Measurements from ENCODE around the gene PSMC1. TPM values are rescaled to one million over a fixed set of nuclear protein-coding genes. Genes with fewer than 3 reads are reported as not detected.
A peak's percentile ranks its signal among the peaks of the same experiment; 100 is the strongest.
"Not testable (repeated sequence)": the region's sequence is repeated elsewhere in the genome, so short reads cannot be mapped to it uniquely, and the experiment has no call there.

PSMC1 gene
- total RNA-seq, result 100 to 1,000 TPM in 1 of 2 experiments, 10 to 100 TPM in 1; 93.1 to 120 TPM

- CTCF ChIA-PET, result interaction anchor here (0.7 to 2.8 kb wide), 3 partner anchors 21 to 502 kb away, joined by 3 to 16 read pairs (median 3); no protein-coding TSS in a partner anchor
- H3K27ac Mint-ChIP-seq, result peak within 1 kb of the TSS; percentile 97
- ATAC-seq (peak; percentile 97), DNase-seq (peak; percentile 94)
- H3K4me1 Mint-ChIP-seq, result peaks cover 30% of the 10 kb centered on the region
- H3K27me3 Mint-ChIP-seq, result peaks cover 16% of the 10 kb centered on the region
- H3K36me3 Mint-ChIP-seq, result peaks cover 36% of the 10 kb centered on the region
- H3K9me3 Mint-ChIP-seq (ENCODE audit: low read depth), result no peaks in the 10 kb centered on the region
- peak within 1 kb of the TSS; percentile 96 for H3K4me3 Mint-ChIP-seq
Measured at GRCh38 chr14:90256354-90257131, at the start of gene PSMC1. Gene PSMC1, plus strand, starts transcription at chr14:90256553. Its CDS starts 45 bp downstream, at chr14:90256598.

- H3K27ac Mint-ChIP-seq, result no peak overlapping the region
- no peaks in the 10 kb centered on the region for H3K9me3 Mint-ChIP-seq (ENCODE audit: low read depth)
- H3K4me3 Mint-ChIP-seq, result no peak overlapping the region
- ATAC-seq (no peak), DNase-seq (peak; percentile 25)
- H3K27me3 Mint-ChIP-seq, result peaks cover 8% of the 10 kb centered on the region
- H3K4me1 Mint-ChIP-seq, result no peaks in the 10 kb centered on the region
- CTCF ChIA-PET, result no interaction called here
- no peaks in the 10 kb centered on the region for H3K36me3 Mint-ChIP-seq
Measured at GRCh38 chr14:90213099-90213748, 43.1 kb upstream of the PSMC1 start.

- Mint-ChIP-seq H3K27ac (no peak overlapping the region), H3K4me1 (no peaks in the 10 kb centered on the region), H3K27me3 (peaks cover 18% of the 10 kb centered on the region), H3K36me3 (no peaks in the 10 kb centered on the region), H3K9me3 (ENCODE audit: low read depth) (no peaks in the 10 kb centered on the region), H3K4me3 (no peak overlapping the region)
- CTCF ChIA-PET, result no interaction called here
- ATAC-seq (no peak), DNase-seq (no peak)
Measured at GRCh38 chr14:90228478-90228877, 27.9 kb upstream of the PSMC1 start.

- H3K4me3 Mint-ChIP-seq; DNase-seq; H3K4me1 Mint-ChIP-seq; H3K27ac Mint-ChIP-seq; H3K9me3 Mint-ChIP-seq (ENCODE audit: low read depth); ATAC-seq; H3K27me3 Mint-ChIP-seq; H3K36me3 Mint-ChIP-seq; CTCF ChIA-PET: not testable (repeated sequence)
Measured at GRCh38 chr14:90229942-90230341, 26.4 kb upstream of the PSMC1 start.

- ATAC-seq, result peak; percentile 69
- Mint-ChIP-seq H3K4me1 (peaks cover 2% of the 10 kb centered on the region), H3K36me3 (peaks cover 3% of the 10 kb centered on the region), H3K4me3 (no peak overlapping the region), H3K27me3 (peaks cover 8% of the 10 kb centered on the region), H3K27ac (no peak overlapping the region), H3K9me3 (ENCODE audit: low read depth) (peaks cover 7% of the 10 kb centered on the region)
- peak; percentile 75 for DNase-seq
- CTCF ChIA-PET, result interaction anchor here (0.6 to 6.4 kb wide), 23 partner anchors 8 to 1058 kb away, joined by 3 to 53 read pairs (median 4); partner anchors contain the start of genes EFCAB11, PSMC1 and TDP1
Measured at GRCh38 chr14:90235179-90235976, 21.0 kb upstream of the PSMC1 start.

- H3K4me1 Mint-ChIP-seq, result peaks cover 2% of the 10 kb centered on the region
- peaks cover 19% of the 10 kb centered on the region for H3K9me3 Mint-ChIP-seq (ENCODE audit: low read depth)
- H3K27ac Mint-ChIP-seq, result no peak overlapping the region
- no peak for ATAC-seq
- DNase-seq, result no peak
- CTCF ChIA-PET, result interaction anchor here (6.4 kb wide), 1 partner anchor 301 kb away, joined by 53 read pairs; no protein-coding TSS in a partner anchor
- peaks cover 9% of the 10 kb centered on the region for H3K27me3 Mint-ChIP-seq
- H3K36me3 Mint-ChIP-seq, result peaks cover 3% of the 10 kb centered on the region
- H3K4me3 Mint-ChIP-seq, result no peak overlapping the region
Measured at GRCh38 chr14:90239139-90239538, 17.2 kb upstream of the PSMC1 start.

GRCh38 chr14:90242444-90242843, 13.9 kb upstream of the PSMC1 start:
- Mint-ChIP-seq H3K27ac (no peak overlapping the region), H3K36me3 (peaks cover 3% of the 10 kb centered on the region), H3K9me3 (ENCODE audit: low read depth) (peaks cover 19% of the 10 kb centered on the region), H3K4me1 (no peaks in the 10 kb centered on the region), H3K4me3 (no peak overlapping the region), H3K27me3 (peaks cover 5% of the 10 kb centered on the region)
- CTCF ChIA-PET, result no interaction called here
- DNase-seq (no peak), ATAC-seq (no peak)

GRCh38 chr14:90246936-90247335, 9.4 kb upstream of the PSMC1 start:
- Mint-ChIP-seq H3K4me3 (no peak overlapping the region), H3K4me1 (no peaks in the 10 kb centered on the region), H3K36me3 (no peaks in the 10 kb centered on the region), H3K9me3 (ENCODE audit: low read depth) (peaks cover 6% of the 10 kb centered on the region), H3K27ac (no peak overlapping the region), H3K27me3 (peaks cover 7% of the 10 kb centered on the region)
- ATAC-seq, result no peak
- CTCF ChIA-PET, result no interaction called here
- DNase-seq, result no peak

- H3K36me3 Mint-ChIP-seq; H3K4me3 Mint-ChIP-seq; H3K9me3 Mint-ChIP-seq (ENCODE audit: low read depth); ATAC-seq; H3K27ac Mint-ChIP-seq; DNase-seq; CTCF ChIA-PET; H3K4me1 Mint-ChIP-seq: not testable (repeated sequence)
- H3K27me3 Mint-ChIP-seq, result peaks cover 11% of the 10 kb centered on the region
Measured at GRCh38 chr14:90247441-90247840, 8.9 kb upstream of the PSMC1 start.

GRCh38 chr14:90248594-90248993, 7.8 kb upstream of the PSMC1 start:
- peaks cover 15% of the 10 kb centered on the region for H3K27me3 Mint-ChIP-seq

GRCh38 chr14:90253826-90254225, 2.5 kb upstream of the PSMC1 start:
- peaks cover 25% of the 10 kb centered on the region for H3K4me1 Mint-ChIP-seq
- DNase-seq (no peak), ATAC-seq (no peak)
- CTCF ChIA-PET, result interaction anchor here (0.9 to 1.2 kb wide), 2 partner anchors 18 to 280 kb away, joined by 3 to 4 read pairs; no protein-coding TSS in a partner anchor
- H3K9me3 Mint-ChIP-seq (ENCODE audit: low read depth), result no peaks in the 10 kb centered on the region
- H3K36me3 Mint-ChIP-seq, result peaks cover 19% of the 10 kb centered on the region
- peaks cover 18% of the 10 kb centered on the region for H3K27me3 Mint-ChIP-seq
- no peak overlapping the region for H3K27ac Mint-ChIP-seq
- H3K4me3 Mint-ChIP-seq, result no peak overlapping the region

More at GRCh38 chr14:90248594-90248993, 7.8 kb upstream of the PSMC1 start:
- Mint-ChIP-seq H3K4me3 (no peak overlapping the region), H3K4me1 (no peaks in the 10 kb centered on the region), H3K36me3 (no peaks in the 10 kb centered on the region), H3K27ac (no peak overlapping the region), H3K9me3 (ENCODE audit: low read depth) (peaks cover 1% of the 10 kb centered on the region)
- no peak for ATAC-seq
- CTCF ChIA-PET, result interaction anchor here (1.0 kb wide), 1 partner anchor 13 kb away, joined by 5 read pairs; no protein-coding TSS in a partner anchor
- DNase-seq, result no peak

GRCh38 chr14:90255871-90256270, 482 bp upstream of the PSMC1 start:
- CTCF ChIA-PET, result interaction anchor here (0.7 to 2.8 kb wide), 3 partner anchors 21 to 502 kb away, joined by 3 to 16 read pairs (median 3); no protein-coding TSS in a partner anchor
- peak overlapping the region; percentile 4 for H3K27ac Mint-ChIP-seq
- no peaks in the 10 kb centered on the region for H3K9me3 Mint-ChIP-seq (ENCODE audit: low read depth)
- ATAC-seq (no peak), DNase-seq (no peak)
- peaks cover 16% of the 10 kb centered on the region for H3K27me3 Mint-ChIP-seq
- peaks cover 30% of the 10 kb centered on the region for H3K36me3 Mint-ChIP-seq
- H3K4me1 Mint-ChIP-seq, result peaks cover 28% of the 10 kb centered on the region
- H3K4me3 Mint-ChIP-seq, result peak overlapping the region; percentile 50
